NCI-H146 treated with DMSO at 0.1 percent for 48 hours (cell line): ENCODE data around the gene INO80D.

Experiments used
- DNase-seq: peaks from one replicate; lab custom pipeline; 2025; ENCODE audit not compliant: unreplicated experiment; lab: John Stamatoyannopoulos, UW

The INO80D gene

DNA sequence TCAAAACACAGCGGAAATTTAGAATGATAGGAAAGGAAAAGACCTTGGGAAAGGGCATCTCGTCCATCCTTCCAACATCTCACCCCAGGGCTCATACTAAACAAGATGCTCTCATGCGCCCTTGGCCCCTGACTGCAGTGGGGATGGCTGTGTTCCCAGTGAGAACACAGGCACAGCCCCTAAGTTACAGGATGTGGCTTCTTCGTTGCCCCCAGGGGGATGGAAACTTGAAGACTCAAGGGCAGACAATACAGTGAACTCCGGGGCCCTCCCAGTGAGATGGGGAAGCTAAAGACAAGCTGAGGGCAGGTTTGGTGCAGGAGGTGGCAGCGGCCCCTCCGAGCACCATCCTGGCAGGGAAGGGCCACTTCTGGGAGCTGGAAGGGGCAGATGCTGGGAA is 139.7 kb downstream of the INO80D start:
- no peak for DNase-seq
